Nephron (organoid): ENCODE results near the gene SUMO3.
A peak's percentile ranks its signal among the peaks of the same experiment; 100 is the strongest.

Experiments used
- H3K27ac Mint-ChIP-seq, 3 experiments: 2 replicates each; pipeline ENCODE4 v1.8.0; 2020; ENCODE audit warnings: mixed read lengths in 3 of 3, mild to moderate bottlenecking in 2 of 3, moderate library complexity in 1 of 3
- H3K27me3 Mint-ChIP-seq: 2 replicates; pipeline ENCODE4 v1.8.0; 2021; ENCODE audit warnings: low read depth, mild to moderate bottlenecking, moderate library complexity, mixed read lengths
- H3K36me3 Mint-ChIP-seq: 2 replicates; pipeline ENCODE4 v1.8.0; 2020; ENCODE audit warnings: low read depth, mixed read lengths
- H3K4me1 Mint-ChIP-seq: 2 replicates; pipeline ENCODE4 v1.8.0; 2020; ENCODE audit warnings: mixed read lengths
- H3K4me3 Mint-ChIP-seq, 3 experiments: 2 replicates each; pipeline ENCODE4 v1.8.0; 2020; ENCODE audit warnings: mild to moderate bottlenecking in 3 of 3, mixed read lengths in 3 of 3, moderate library complexity in 2 of 3
- H3K9me3 Mint-ChIP-seq: 2 replicates; pipeline ENCODE4 v1.8.0; 2020; ENCODE audit warnings: mixed read lengths
- CTCF ChIP-seq, 3 experiments: fragments of 200-600 bp; sonication (generic); IDR thresholded peaks; one replicate each; pipeline ENCODE4 v1.5.0; 2021; ENCODE audit warnings: antibody characterized with exemption in 3 of 3; ENCODE audit not compliant: unreplicated experiment in 3 of 3

The SUMO3 gene

DNA sequence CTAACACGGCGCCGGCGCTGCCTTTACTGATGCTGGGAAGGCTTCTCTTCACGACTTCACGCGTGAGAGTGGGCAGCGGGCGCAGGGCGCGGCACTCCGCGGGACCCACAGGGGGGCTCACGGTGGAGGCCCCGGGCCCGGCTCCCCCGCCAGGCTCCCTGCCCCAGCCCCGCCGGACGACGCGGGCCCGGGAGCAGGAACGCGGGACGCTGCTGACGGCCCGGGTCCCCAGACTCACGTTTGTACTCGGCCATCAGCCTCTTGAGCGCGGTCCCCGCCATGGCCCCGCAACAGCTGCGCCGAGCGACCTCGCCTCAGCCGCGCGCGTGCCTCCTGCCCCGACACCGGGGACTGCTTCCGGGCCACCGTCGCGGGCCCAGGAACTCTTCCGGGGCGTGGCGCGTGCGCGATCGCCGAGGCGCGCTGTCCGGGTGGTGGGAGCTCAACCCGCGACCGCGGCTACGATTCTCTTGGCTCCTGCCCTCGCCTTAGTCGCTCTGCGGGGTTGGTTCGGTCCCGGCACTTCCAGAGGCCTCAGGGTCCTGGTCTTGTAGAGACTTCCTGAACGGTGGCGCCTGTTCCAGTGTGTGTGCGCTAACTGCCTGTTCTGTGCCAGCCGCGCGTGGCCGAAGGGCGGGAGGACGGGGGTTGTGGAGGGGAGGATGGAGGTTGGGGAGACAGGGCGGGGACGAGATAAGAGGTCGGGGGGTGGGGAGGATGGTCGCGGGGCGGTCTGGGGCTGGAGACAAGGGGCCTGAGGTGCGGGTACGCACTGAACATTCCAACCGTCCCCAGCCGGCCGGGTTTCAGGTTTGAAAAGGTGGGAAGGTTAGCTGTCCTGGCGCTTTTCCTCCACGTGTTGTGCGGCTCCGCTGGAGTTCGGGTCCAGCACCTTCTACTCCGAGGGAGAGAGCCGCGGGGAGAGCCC is 16.1 kb downstream of the SUMO3 start, which contains the start of gene UBE2G2:
Gene UBE2G2 (minus strand): TSS at position 353 of the 928 bp plus-strand sequence. CDS start 72 bp downstream, at position 281.
- TF ChIP-seq CTCF (IDR thresholded peaks at IDR 0.05; ENCODE audit: unreplicated experiment in 3 of 3), result no peak
- Mint-ChIP-seq H3K9me3 (no peaks in the 10 kb centered on the region), H3K27me3 (no peaks in the 10 kb centered on the region), H3K4me3 (peak within 1 kb of the TSS; percentile 87 to 99 (median 98)), H3K4me1 (peaks cover 42% of the 10 kb centered on the region), H3K36me3 (peaks cover 41% of the 10 kb centered on the region), H3K27ac (peak within 1 kb of the TSS; percentile 76 to 93 (median 78))

DNA sequence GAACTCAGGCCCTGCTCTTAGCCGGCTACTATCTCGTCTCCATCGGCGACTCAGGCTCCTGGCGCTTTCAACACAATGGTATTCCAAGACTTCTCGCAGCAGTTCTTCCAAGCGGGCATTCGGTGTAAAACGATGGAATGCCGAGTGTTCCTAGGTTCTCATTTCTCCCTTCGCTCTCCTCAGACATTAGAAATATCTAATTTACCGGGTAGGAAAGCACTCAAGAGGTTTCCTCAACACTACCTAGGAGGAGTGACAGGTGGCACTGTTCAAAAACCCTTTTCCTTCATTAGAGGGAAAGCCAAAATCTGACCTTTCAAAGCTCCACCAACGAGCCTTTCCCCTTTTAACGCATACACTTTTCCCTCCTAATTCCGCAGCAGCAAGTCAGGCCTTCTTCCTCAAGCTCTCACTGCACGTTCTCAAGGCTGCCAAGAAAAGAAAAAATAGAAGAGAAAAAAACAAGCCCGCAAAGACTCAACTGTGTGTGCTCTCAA is 16.8 kb downstream of the SUMO3 start:
- H3K4me3 Mint-ChIP-seq, result peak overlapping the region; percentile 87 to 99 (median 98)
- H3K9me3 Mint-ChIP-seq, result no peaks in the 10 kb centered on the region
- H3K27me3 Mint-ChIP-seq, result no peaks in the 10 kb centered on the region
- TF ChIP-seq CTCF (IDR thresholded peaks at IDR 0.05; ENCODE audit: unreplicated experiment in 3 of 3), result peak; percentile 4 to 37 (median 25)
- peak overlapping the region; percentile 76 to 93 (median 78) for H3K27ac Mint-ChIP-seq
- H3K4me1 Mint-ChIP-seq, result peaks cover 42% of the 10 kb centered on the region
- peaks cover 41% of the 10 kb centered on the region for H3K36me3 Mint-ChIP-seq

- H3K4me3 Mint-ChIP-seq, result peak overlapping the region; percentile 87 to 99 (median 98)
- peaks cover 42% of the 10 kb centered on the region for H3K4me1 Mint-ChIP-seq
- peak; percentile 15 to 51 (median 37) for TF ChIP-seq CTCF (IDR thresholded peaks at IDR 0.05; ENCODE audit: unreplicated experiment in 3 of 3)
- peaks cover 33% of the 10 kb centered on the region for H3K36me3 Mint-ChIP-seq
- H3K27ac Mint-ChIP-seq, result peak overlapping the region; percentile 76 to 93 (median 78)
- no peaks in the 10 kb centered on the region for H3K9me3 Mint-ChIP-seq
- no peaks in the 10 kb centered on the region for H3K27me3 Mint-ChIP-seq
Measured at GRCh38 chr21:44800103-44800502, 17.8 kb downstream of the SUMO3 start.

DNA sequence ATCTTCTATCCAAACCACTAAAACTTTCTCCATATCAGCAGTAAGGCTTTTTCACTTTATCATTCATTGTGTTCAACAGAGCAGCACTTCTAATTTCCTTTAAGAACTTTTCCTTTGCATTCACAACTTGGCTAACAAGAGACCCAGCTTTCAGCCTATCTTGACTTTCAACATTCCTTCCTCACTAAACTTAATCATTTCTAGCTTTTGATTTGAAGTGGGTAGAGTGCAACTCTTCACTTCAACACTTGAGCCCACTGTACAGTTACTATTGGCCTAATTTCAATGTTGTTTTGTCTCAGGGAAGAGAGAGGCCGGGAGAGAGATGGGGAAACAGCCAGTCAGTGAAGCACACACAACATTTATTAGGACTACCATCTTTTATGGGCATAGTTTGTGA is 18.2 kb downstream of the SUMO3 start:
- no peak for TF ChIP-seq CTCF (IDR thresholded peaks at IDR 0.05; ENCODE audit: unreplicated experiment in 3 of 3)
- no peaks in the 10 kb centered on the region for H3K9me3 Mint-ChIP-seq
- H3K4me1 Mint-ChIP-seq, result peaks cover 42% of the 10 kb centered on the region
- H3K27ac Mint-ChIP-seq, result peak overlapping the region; percentile 73 to 83 (median 76)
- peak overlapping the region; percentile 87 to 99 (median 98) for H3K4me3 Mint-ChIP-seq
- H3K27me3 Mint-ChIP-seq, result no peaks in the 10 kb centered on the region
- peaks cover 28% of the 10 kb centered on the region for H3K36me3 Mint-ChIP-seq

DNA sequence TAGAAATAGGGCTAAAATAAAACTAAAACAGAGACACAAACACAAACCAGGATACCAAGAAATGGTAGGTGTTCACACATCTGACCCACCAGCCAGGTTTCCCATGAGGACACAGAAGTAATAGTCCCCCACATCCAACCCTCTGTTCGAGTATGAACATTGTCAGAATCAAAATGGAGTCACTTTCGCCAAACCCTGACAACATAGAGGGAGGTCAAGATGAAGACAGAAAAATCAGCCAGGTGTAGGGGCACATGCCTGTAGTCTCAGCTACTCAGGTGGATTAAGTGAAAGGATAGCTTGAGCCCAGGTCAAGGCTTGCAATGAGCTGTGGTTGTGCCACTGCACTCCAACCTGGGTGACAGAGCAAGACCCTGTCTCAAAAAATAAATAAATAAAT is 20.1 kb downstream of the SUMO3 start:
- TF ChIP-seq CTCF (IDR thresholded peaks at IDR 0.05; ENCODE audit: unreplicated experiment in 3 of 3), result no peak
- H3K27me3 Mint-ChIP-seq, result no peaks in the 10 kb centered on the region

More for the DNA sequence above, 20.1 kb downstream of the SUMO3 start:
- peaks cover 39% of the 10 kb centered on the region for H3K4me1 Mint-ChIP-seq
- H3K36me3 Mint-ChIP-seq, result peaks cover 26% of the 10 kb centered on the region
- no peak overlapping the region for H3K4me3 Mint-ChIP-seq
- H3K27ac Mint-ChIP-seq, result no peak overlapping the region
- H3K9me3 Mint-ChIP-seq, result no peaks in the 10 kb centered on the region
